ENCODE results near the gene MRPS27.

Gene MRPS27

DNA sequence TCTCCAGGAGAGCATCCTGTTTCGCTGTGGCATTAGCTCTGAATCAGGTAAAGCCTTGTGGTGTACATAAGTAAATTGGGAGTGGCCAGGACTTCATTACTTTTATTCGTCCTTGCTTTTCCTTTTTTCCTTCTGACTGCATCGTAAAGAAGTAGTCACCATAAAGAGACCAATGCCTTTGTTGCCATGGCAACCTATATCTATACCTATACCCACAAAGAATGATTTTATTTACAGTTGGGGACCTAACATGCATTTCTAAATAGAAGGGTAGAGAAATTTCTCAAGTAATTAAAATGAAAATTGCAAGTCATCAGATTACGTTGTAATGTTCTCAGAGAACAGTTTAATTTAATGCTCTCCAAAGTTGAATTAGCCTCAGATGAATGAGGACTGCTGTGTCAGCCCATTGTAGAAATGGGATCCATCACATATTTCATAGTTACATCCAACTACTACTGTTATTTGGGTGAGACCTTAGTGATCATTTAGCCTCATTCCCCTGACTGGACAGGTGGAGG, 18.7 kb upstream of the MRPS27 start:
- H3K27ac ChIP-seq (ENCODE audit: low read depth, low read length): no peak overlapping the region
- peaks cover 63% of the 10 kb centered on the region for H3K36me3 ChIP-seq (ENCODE audit: control insufficient read depth, low read length)
- H3K27me3 ChIP-seq (ENCODE audit: control insufficient read depth, low read length): no peaks in the 10 kb centered on the region
- H4K20me1 ChIP-seq (ENCODE audit: control insufficient read depth, insufficient read depth, low read depth, low read length): no peaks in the 10 kb centered on the region
- H3K4me3 ChIP-seq (ENCODE audit: low read length): no peak overlapping the region
- H3K9me2 ChIP-seq (replicated peaks; ENCODE audit: control insufficient read depth, low read length): no peaks in the 10 kb centered on the region
- H3K79me2 ChIP-seq (ENCODE audit: control insufficient read depth, low read length): no peaks in the 10 kb centered on the region
- 0 out of 2 replicates have a peak, but pooled peaks cover 4% of the 10 kb centered on the region for H3F3A ChIP-seq (ENCODE audit: control insufficient read depth, insufficient read depth)
- no peaks in the 10 kb centered on the region for H3K4me1 ChIP-seq (ENCODE audit: control insufficient read depth, low read length)
- H3K4me2 ChIP-seq (ENCODE audit: low read length): no peak overlapping the region
- no peaks in the 10 kb centered on the region for H3K9me3 ChIP-seq (ENCODE audit: control insufficient read depth, insufficient read depth, low read length)
- no peak for TF ChIP-seq EZH2phosphoT487 (IDR thresholded peaks at IDR 0.05; ENCODE audit: borderline replicate concordance, low read length)
- TF ChIP-seq, protein P1, sequence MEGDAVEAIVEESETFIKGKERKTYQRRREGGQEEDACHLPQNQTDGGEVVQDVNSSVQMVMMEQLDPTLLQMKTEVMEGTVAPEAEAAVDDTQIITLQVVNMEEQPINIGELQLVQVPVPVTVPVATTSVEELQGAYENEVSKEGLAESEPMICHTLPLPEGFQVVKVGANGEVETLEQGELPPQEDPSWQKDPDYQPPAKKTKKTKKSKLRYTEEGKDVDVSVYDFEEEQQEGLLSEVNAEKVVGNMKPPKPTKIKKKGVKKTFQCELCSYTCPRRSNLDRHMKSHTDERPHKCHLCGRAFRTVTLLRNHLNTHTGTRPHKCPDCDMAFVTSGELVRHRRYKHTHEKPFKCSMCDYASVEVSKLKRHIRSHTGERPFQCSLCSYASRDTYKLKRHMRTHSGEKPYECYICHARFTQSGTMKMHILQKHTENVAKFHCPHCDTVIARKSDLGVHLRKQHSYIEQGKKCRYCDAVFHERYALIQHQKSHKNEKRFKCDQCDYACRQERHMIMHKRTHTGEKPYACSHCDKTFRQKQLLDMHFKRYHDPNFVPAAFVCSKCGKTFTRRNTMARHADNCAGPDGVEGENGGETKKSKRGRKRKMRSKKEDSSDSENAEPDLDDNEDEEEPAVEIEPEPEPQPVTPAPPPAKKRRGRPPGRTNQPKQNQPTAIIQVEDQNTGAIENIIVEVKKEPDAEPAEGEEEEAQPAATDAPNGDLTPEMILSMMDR (IDR thresholded peaks at IDR 0.05; ENCODE audit: low read depth, low read length, poor library complexity, severe bottlenecking): no peak

DNA sequence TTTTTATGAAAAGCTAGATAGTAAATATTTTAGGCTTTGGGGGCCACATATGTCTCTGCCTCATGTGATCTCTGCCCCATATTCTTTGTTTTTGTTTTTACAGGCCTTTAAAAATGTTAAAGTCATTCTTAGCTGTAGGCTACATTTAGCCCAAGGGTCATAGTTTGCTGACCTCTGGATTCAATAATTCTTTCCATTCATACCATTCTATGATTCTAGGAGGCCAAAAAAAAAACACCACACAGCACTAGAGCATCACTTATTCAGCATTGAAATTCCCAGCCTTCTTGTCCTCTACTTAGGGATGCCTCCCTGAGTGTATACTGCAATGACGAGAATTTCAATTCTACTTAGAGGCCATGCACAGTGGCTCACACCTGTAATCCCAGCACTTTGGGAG, 17.1 kb upstream of the MRPS27 start:
- Histone ChIP-seq H3K9me3 (ENCODE audit: control insufficient read depth, insufficient read depth, low read length) (no peaks in the 10 kb centered on the region), H3K36me3 (ENCODE audit: control insufficient read depth, low read length) (peaks cover 61% of the 10 kb centered on the region), H3K27ac (ENCODE audit: low read depth, low read length) (no peak overlapping the region), H3K4me2 (ENCODE audit: low read length) (no peak overlapping the region), H3K79me2 (ENCODE audit: control insufficient read depth, low read length) (no peaks in the 10 kb centered on the region), H3K27me3 (ENCODE audit: control insufficient read depth, low read length) (no peaks in the 10 kb centered on the region), H3F3A (ENCODE audit: control insufficient read depth, insufficient read depth) (0 out of 2 replicates have a peak, but pooled peaks cover 4% of the 10 kb centered on the region), H3K4me1 (ENCODE audit: control insufficient read depth, low read length) (no peaks in the 10 kb centered on the region), H3K9me2 (replicated peaks; ENCODE audit: control insufficient read depth, low read length) (no peaks in the 10 kb centered on the region), H4K20me1 (ENCODE audit: control insufficient read depth, insufficient read depth, low read depth, low read length) (no peaks in the 10 kb centered on the region), H3K4me3 (ENCODE audit: low read length) (no peak overlapping the region)
- TF ChIP-seq, protein P1 (IDR thresholded peaks at IDR 0.05; ENCODE audit: low read depth, low read length, poor library complexity, severe bottlenecking): no peak
- no peak for TF ChIP-seq EZH2phosphoT487 (IDR thresholded peaks at IDR 0.05; ENCODE audit: borderline replicate concordance, low read length)

DNA sequence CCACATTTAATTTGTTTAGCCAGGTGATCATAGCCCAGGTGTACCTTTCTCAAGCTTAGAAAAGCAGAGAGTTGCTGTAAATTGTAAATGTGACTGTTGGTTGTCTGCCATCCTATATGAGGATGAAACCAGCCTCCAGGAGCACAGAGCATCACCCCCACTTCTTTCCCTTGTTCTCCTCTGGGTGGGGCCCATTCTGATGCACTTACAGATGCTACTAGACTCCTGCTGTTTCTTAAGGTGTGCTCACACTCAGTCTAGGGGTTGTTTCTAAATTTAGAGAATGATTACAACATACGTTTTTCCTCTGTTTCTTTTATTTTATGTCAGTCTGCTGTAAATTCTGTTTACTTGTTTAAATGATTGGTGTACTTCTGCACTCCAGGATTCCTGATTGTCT, 10.7 kb upstream of the MRPS27 start:
- Histone ChIP-seq H3K27ac (ENCODE audit: low read depth, low read length) (no peak overlapping the region), H3K27me3 (ENCODE audit: control insufficient read depth, low read length) (no peaks in the 10 kb centered on the region), H3K79me2 (ENCODE audit: control insufficient read depth, low read length) (no peaks in the 10 kb centered on the region), H3K9me2 (replicated peaks; ENCODE audit: control insufficient read depth, low read length) (no peaks in the 10 kb centered on the region), H3K9me3 (ENCODE audit: control insufficient read depth, insufficient read depth, low read length) (no peaks in the 10 kb centered on the region), H3K4me2 (ENCODE audit: low read length) (no peak overlapping the region), H3K4me3 (ENCODE audit: low read length) (no peak overlapping the region), H4K20me1 (ENCODE audit: control insufficient read depth, insufficient read depth, low read depth, low read length) (no peaks in the 10 kb centered on the region), H3K36me3 (ENCODE audit: control insufficient read depth, low read length) (peaks cover 70% of the 10 kb centered on the region), H3K4me1 (ENCODE audit: control insufficient read depth, low read length) (no peaks in the 10 kb centered on the region), H3F3A (ENCODE audit: control insufficient read depth, insufficient read depth) (no peaks in the 10 kb centered on the region)
- TF ChIP-seq, protein P1 (IDR thresholded peaks at IDR 0.05; ENCODE audit: low read depth, low read length, poor library complexity, severe bottlenecking): no peak
- no peak for TF ChIP-seq EZH2phosphoT487 (IDR thresholded peaks at IDR 0.05; ENCODE audit: borderline replicate concordance, low read length)

Data from DOHH2 (cell line).